WTC11 (cell line): ENCODE results near the gene MYH2. TPM values are rescaled to one million over a fixed set of nuclear protein-coding genes. Genes with fewer than 3 reads are reported as not detected.

Experiments
- ATAC-seq: fragments of 200-7000 bp; cut with Tn5 transposase; 2 replicates; pipeline ENCODE4 v1.10.0; 2021; ENCODE audit warnings: mild to moderate bottlenecking, moderate library complexity
- CTCF ChIA-PET: fragments of 300-600 bp; sonication (Branson Sonifier 250); formaldehyde crosslinking; loops from one replicate; lab custom pipeline; 2021; ENCODE audit warnings: antibody characterized with exemption; lab: Charles Lee
- POLR2A ChIA-PET: fragments of 350-600 bp; sonication (Branson Sonifier 250); formaldehyde crosslinking; loops from one replicate; lab custom pipeline; 2021; ENCODE audit warnings: antibody characterized with exemption; lab: Charles Lee
- DNase-seq: peaks from one replicate; pipeline ENCODE4 v3.0.0; 2021; ENCODE audit warnings: low spot score
- H3K27ac Mint-ChIP-seq: 2 replicates; pipeline ENCODE4 v1.8.0; 2021; ENCODE audit warnings: mixed read lengths
- H3K27me3 Mint-ChIP-seq: 2 replicates; pipeline ENCODE4 v1.8.0; 2021; ENCODE audit warnings: low read depth, mild to moderate bottlenecking, moderate library complexity, mixed read lengths
- H3K36me3 Mint-ChIP-seq: 2 replicates; pipeline ENCODE4 v1.8.0; 2021; ENCODE audit warnings: mixed read lengths
- H3K4me1 Mint-ChIP-seq: 2 replicates; pipeline ENCODE4 v1.8.0; 2022; ENCODE audit warnings: mixed read lengths
- H3K4me3 Mint-ChIP-seq: 2 replicates; pipeline ENCODE4 v1.8.0; 2021; ENCODE audit warnings: mild to moderate bottlenecking, moderate library complexity, mixed read lengths
- H3K9me3 Mint-ChIP-seq: 2 replicates; pipeline ENCODE4 v1.8.0; 2021; ENCODE audit warnings: mixed read lengths
- AFF4 ChIP-seq: sonication (generic); formaldehyde crosslinking; IDR thresholded peaks from 2 replicates; pipeline ENCODE4 v1.8.1; 2023; ENCODE audit warnings: mild to moderate bottlenecking, missing genetic modification reagents, borderline replicate concordance
- ATF3 ChIP-seq: sonication (generic); formaldehyde crosslinking; conservative IDR thresholded peaks from 2 replicates; pipeline ENCODE4 v1.8.1; 2022; ENCODE audit warnings: mild to moderate bottlenecking, missing genetic modification reagents
- CBFB ChIP-seq: sonication (generic); formaldehyde crosslinking; IDR thresholded peaks from 2 replicates; pipeline ENCODE4 v1.8.1; 2022; ENCODE audit warnings: mild to moderate bottlenecking, low read depth, missing genetic modification reagents
- CREB1 ChIP-seq: sonication (generic); formaldehyde crosslinking; IDR thresholded peaks from 2 replicates; pipeline ENCODE4 v1.8.0; 2023; ENCODE audit warnings: mild to moderate bottlenecking, missing genetic modification reagents
- CTCF ChIP-seq: fragments of 200-600 bp; IDR thresholded peaks from 2 replicates; pipeline ENCODE4 v1.8.0; 2022; ENCODE audit warnings: antibody characterized with exemption
- E2F5 ChIP-seq: sonication (generic); formaldehyde crosslinking; IDR thresholded peaks from 2 replicates; pipeline ENCODE4 v1.8.1; 2022; ENCODE audit warnings: mild to moderate bottlenecking, moderate library complexity, missing genetic modification reagents
- EMX1 ChIP-seq: fragments of 250-450 bp; sonication (Bioruptor Pico); IDR thresholded peaks from 2 replicates; pipeline ENCODE4 v1.8.0; 2021; ENCODE audit warnings: mild to moderate bottlenecking
- ERG ChIP-seq: fragments of 250-450 bp; sonication (Bioruptor Pico); IDR thresholded peaks from 2 replicates; pipeline ENCODE4 v1.8.0; 2021; ENCODE audit warnings: mild to moderate bottlenecking
- ETV6 ChIP-seq: sonication (generic); formaldehyde crosslinking; IDR thresholded peaks from 2 replicates; pipeline ENCODE4 v1.8.1; 2022; ENCODE audit warnings: mild to moderate bottlenecking, missing genetic modification reagents
- FOXK1 ChIP-seq: sonication (generic); formaldehyde crosslinking; IDR thresholded peaks from 2 replicates; pipeline ENCODE4 v1.8.0; 2022; ENCODE audit warnings: mild to moderate bottlenecking, moderate library complexity, missing genetic modification reagents
- FOXP1 ChIP-seq: sonication (generic); formaldehyde crosslinking; IDR thresholded peaks from 2 replicates; pipeline ENCODE4 v1.8.0; 2022; ENCODE audit warnings: missing genetic modification reagents, mild to moderate bottlenecking, moderate library complexity, borderline replicate concordance
- IRF2 ChIP-seq: sonication (generic); formaldehyde crosslinking; IDR thresholded peaks from 2 replicates; pipeline ENCODE4 v1.8.0; 2022; ENCODE audit warnings: low read depth, missing genetic modification reagents, borderline replicate concordance
- JAZF1 ChIP-seq: fragments of 250-450 bp; sonication (Bioruptor Pico); IDR thresholded peaks from 2 replicates; pipeline ENCODE4 v1.9.0; 2021; ENCODE audit warnings: moderate library complexity, mild to moderate bottlenecking, inconsistent platforms
- MXD4 ChIP-seq: fragments of 250-450 bp; sonication (Bioruptor Pico); IDR thresholded peaks from 2 replicates; pipeline ENCODE4 v1.8.0; 2021; ENCODE audit warnings: mild to moderate bottlenecking, moderate library complexity, borderline replicate concordance
- NFATC4 ChIP-seq: fragments of 250-450 bp; sonication (Bioruptor Pico); IDR thresholded peaks from 2 replicates; pipeline ENCODE4 v1.9.0; 2021; ENCODE audit warnings: mild to moderate bottlenecking
- NFE2L1 ChIP-seq: sonication (generic); formaldehyde crosslinking; IDR thresholded peaks from 2 replicates; pipeline ENCODE4 v1.8.1; 2023; ENCODE audit warnings: missing genetic modification reagents
- NR1H2 ChIP-seq: sonication (generic); formaldehyde crosslinking; IDR thresholded peaks from 2 replicates; pipeline ENCODE4 v1.9.0; 2021; ENCODE audit warnings: mild to moderate bottlenecking, moderate library complexity, missing genetic modification reagents
- NR3C1 ChIP-seq: sonication (generic); formaldehyde crosslinking; conservative IDR thresholded peaks from 2 replicates; pipeline ENCODE4 v1.8.1; 2023; ENCODE audit warnings: low read depth, mild to moderate bottlenecking, missing genetic modification reagents
- RELA ChIP-seq: sonication (generic); formaldehyde crosslinking; IDR thresholded peaks from 2 replicates; pipeline ENCODE4 v1.8.1; 2022; ENCODE audit warnings: missing genetic modification reagents, mild to moderate bottlenecking, borderline replicate concordance
- SMAD3 ChIP-seq: sonication (generic); formaldehyde crosslinking; IDR thresholded peaks from 2 replicates; pipeline ENCODE4 v1.8.0; 2022; ENCODE audit warnings: missing genetic modification reagents, mild to moderate bottlenecking, borderline replicate concordance
- SMAD4 ChIP-seq: sonication (generic); formaldehyde crosslinking; IDR thresholded peaks from 2 replicates; pipeline ENCODE4 v1.8.0; 2022; ENCODE audit warnings: mild to moderate bottlenecking, missing genetic modification reagents
- SP1 ChIP-seq: sonication (generic); formaldehyde crosslinking; conservative IDR thresholded peaks from 2 replicates; pipeline ENCODE4 v1.8.1; 2022; ENCODE audit warnings: missing genetic modification reagents
- USF1 ChIP-seq: sonication (generic); formaldehyde crosslinking; IDR thresholded peaks from 2 replicates; pipeline ENCODE4 v1.8.0; 2022; ENCODE audit warnings: mild to moderate bottlenecking, missing genetic modification reagents
- USF2 ChIP-seq: sonication (generic); formaldehyde crosslinking; IDR thresholded peaks from 2 replicates; pipeline ENCODE4 v1.8.1; 2023; ENCODE audit warnings: mild to moderate bottlenecking, missing genetic modification reagents, moderate library complexity
- ZBTB21 ChIP-seq: sonication (generic); formaldehyde crosslinking; IDR thresholded peaks from 2 replicates; pipeline ENCODE4 v1.8.1; 2023; ENCODE audit warnings: mild to moderate bottlenecking, missing genetic modification reagents, borderline replicate concordance
- ZNF317 ChIP-seq: sonication (generic); formaldehyde crosslinking; IDR thresholded peaks from 2 replicates; pipeline ENCODE4 v1.8.1; 2023; ENCODE audit warnings: low read depth, mild to moderate bottlenecking, moderate library complexity, missing genetic modification reagents, borderline replicate concordance
- ZNF416 ChIP-seq: fragments of 250-450 bp; sonication (Bioruptor Pico); IDR thresholded peaks from 2 replicates; pipeline ENCODE4 v1.9.0; 2021; ENCODE audit warnings: mild to moderate bottlenecking, inconsistent platforms
- ZNF423 ChIP-seq: fragments of 250-450 bp; sonication (Bioruptor Pico); IDR thresholded peaks from 2 replicates; pipeline ENCODE4 v2.1.2; 2022; ENCODE audit warnings: mild to moderate bottlenecking, moderate library complexity
- total RNA-seq: library from RNA; stranded (reverse); gene quantifications from 3 replicates; pipeline ENCODE4 v1.2.3, GENCODE V29; 2021

The MYH2 gene
- total RNA-seq, 1 experiment from 2014 or later = 1.5 TPM

- TF ChIP-seq SMAD3 (CRISPR knock-in tag) (no peak), EMX1 (no peak), NR1H2 (no peak), FOXK1 (CRISPR knock-in tag) (no peak), NFE2L1 (CRISPR knock-in tag) (no peak), AFF4 (CRISPR knock-in tag) (no peak)
Observed at GRCh38 chr17:10492004-10492403, 57.5 kb downstream of the MYH2 start (continued).

GRCh38 chr17:10482252-10482651, 67.2 kb downstream of the MYH2 start:
- Mint-ChIP-seq H3K27ac (no peak overlapping the region), H3K9me3 (peaks cover 60% of the 10 kb centered on the region), H3K27me3 (no peaks in the 10 kb centered on the region; the same call in 1 of the 2 replicates), H3K4me3 (no peak overlapping the region), H3K4me1 (no peaks in the 10 kb centered on the region), H3K36me3 (peaks cover 43% of the 10 kb centered on the region)
- DNase-seq (no peak), ATAC-seq (no peak)
- POLR2A ChIA-PET = no interaction called here
- TF ChIP-seq CREB1 (no peak), ETV6 (CRISPR knock-in tag) (no peak), FOXP1 (no peak), ZBTB21 (CRISPR knock-in tag) (no peak), NFATC4 (CRISPR knock-in tag) (no peak), SMAD4 (CRISPR knock-in tag) (no peak), USF1 (CRISPR knock-in tag) (no peak), ZNF423 (CRISPR knock-in tag) (no peak), IRF2 (CRISPR knock-in tag) (no peak), ATF3 (no peak), ZNF416 (CRISPR knock-in tag) (no peak), E2F5 (CRISPR knock-in tag) (no peak)
- CTCF ChIA-PET = no interaction called here

GRCh38 chr17:10477701-10478100, 71.8 kb downstream of the MYH2 start:
- H3K9me3 Mint-ChIP-seq = peaks cover 16% of the 10 kb centered on the region
- no peak for DNase-seq
- ATAC-seq = no peak
- POLR2A ChIA-PET = no interaction called here
- no peaks in the 10 kb centered on the region for H3K4me1 Mint-ChIP-seq
- no peak overlapping the region for H3K27ac Mint-ChIP-seq
- CTCF ChIA-PET = no interaction called here
- no peak overlapping the region for H3K4me3 Mint-ChIP-seq
- H3K27me3 Mint-ChIP-seq = no peaks in the 10 kb centered on the region; the same call in 1 of the 2 replicates
- peaks cover 8% of the 10 kb centered on the region for H3K36me3 Mint-ChIP-seq
- no peak for TF ChIP-seq CTCF
- no peak for TF ChIP-seq RELA (CRISPR knock-in tag)
- TF ChIP-seq ERG (CRISPR knock-in tag) = no peak
- TF ChIP-seq CBFB (CRISPR knock-in tag) = no peak
- TF ChIP-seq MXD4 (CRISPR knock-in tag) = no peak
- no peak for TF ChIP-seq ZNF317
- no peak for TF ChIP-seq USF2 (CRISPR knock-in tag)
- no peak for TF ChIP-seq SP1 (CRISPR knock-in tag)
- TF ChIP-seq JAZF1 (CRISPR knock-in tag) = no peak
- TF ChIP-seq SMAD3 (CRISPR knock-in tag) = no peak
- no peak for TF ChIP-seq NR3C1 (CRISPR knock-in tag)
